Measurements from ENCODE around the gene ZMAT5.
"Not testable (repeated sequence)": the region's sequence is repeated elsewhere in the genome, so short reads cannot be mapped to it uniquely, and the experiment has no call there.

ZMAT5 gene

GRCh38 chr22:29784451-29785361 is 17.9 kb upstream of the ZMAT5 start:
- no peak for DNase-seq

GRCh38 chr22:29782061-29782845 is 15.4 kb upstream of the ZMAT5 start:
- DNase-seq, result no peak

GRCh38 chr22:29780748-29781676 is 14.2 kb upstream of the ZMAT5 start:
- DNase-seq, result no peak

- no peak for DNase-seq
Observed at GRCh38 chr22:29780220-29780619, 13.4 kb upstream of the ZMAT5 start.

GRCh38 chr22:29773233-29773632 is 6.4 kb upstream of the ZMAT5 start:
- DNase-seq, result no peak

- DNase-seq, result no peak
Observed at GRCh38 chr22:29772170-29772641, 5.4 kb upstream of the ZMAT5 start.

GRCh38 chr22:29769723-29770321 is 3.0 kb upstream of the ZMAT5 start:
- no peak for DNase-seq

- no peak for DNase-seq
Observed at GRCh38 chr22:29768052-29768693, 1.4 kb upstream of the ZMAT5 start.

- DNase-seq, result peak; percentile 81 to 93 (median 86)
Observed at GRCh38 chr22:29767171-29768051, 604 bp upstream of the ZMAT5 start, which contains the start of gene UQCR10. TSS of gene UQCR10 (plus strand) at chr22:29767369. CDS start at chr22:29767399, 30 bp downstream.

GRCh38 chr22:29765905-29766631 is 739 bp downstream of the ZMAT5 start:
- no peak for DNase-seq

- no peak for DNase-seq
Observed at GRCh38 chr22:29762263-29762662, 4.5 kb downstream of the ZMAT5 start.

GRCh38 chr22:29758959-29759358 is 7.8 kb downstream of the ZMAT5 start:
- no peak for DNase-seq

GRCh38 chr22:29758068-29758622 is 8.7 kb downstream of the ZMAT5 start:
- DNase-seq, result no peak

- DNase-seq, result no peak
Observed at GRCh38 chr22:29757096-29757495, 9.7 kb downstream of the ZMAT5 start.

GRCh38 chr22:29756341-29756740 is 10.5 kb downstream of the ZMAT5 start:
- DNase-seq, result no peak

GRCh38 chr22:29755889-29756288 is 10.9 kb downstream of the ZMAT5 start:
- no peak for DNase-seq

GRCh38 chr22:29754658-29755395 is 12.0 kb downstream of the ZMAT5 start:
- not testable (repeated sequence) for DNase-seq

GRCh38 chr22:29753808-29754657 is 12.8 kb downstream of the ZMAT5 start:
- no peak for DNase-seq
